NCI-H2029 treated with DMSO at 0.1 percent for 48 hours (cell line): ENCODE data around the gene CNKSR2.
"Not testable (repeated sequence)": the region's sequence is repeated elsewhere in the genome, so short reads cannot be mapped to it uniquely, and the experiment has no call there.

Experiments
- DNase-seq: peaks from one replicate; lab custom pipeline; 2025; lab: John Stamatoyannopoulos, UW

CNKSR2 gene

DNA sequence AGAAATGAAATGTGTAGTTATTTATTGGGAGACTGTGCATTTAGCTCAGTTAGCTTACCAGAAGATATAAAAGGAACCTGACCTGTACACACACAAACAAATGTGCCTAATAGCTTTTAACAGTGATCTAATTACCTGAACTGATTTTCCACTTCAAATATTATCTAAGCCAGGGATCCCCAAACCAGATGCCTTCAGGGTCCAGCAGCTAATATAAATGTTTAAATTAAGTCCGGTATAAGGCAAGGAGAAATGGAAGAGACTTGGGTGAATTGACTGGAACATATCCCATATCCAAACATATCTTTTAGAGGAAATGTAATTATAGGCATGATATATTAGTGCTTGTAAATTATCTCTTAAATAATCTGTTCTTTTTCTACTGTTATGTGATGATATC lies 66.7 kb downstream of the CNKSR2 start:
- DNase-seq = no peak

DNA sequence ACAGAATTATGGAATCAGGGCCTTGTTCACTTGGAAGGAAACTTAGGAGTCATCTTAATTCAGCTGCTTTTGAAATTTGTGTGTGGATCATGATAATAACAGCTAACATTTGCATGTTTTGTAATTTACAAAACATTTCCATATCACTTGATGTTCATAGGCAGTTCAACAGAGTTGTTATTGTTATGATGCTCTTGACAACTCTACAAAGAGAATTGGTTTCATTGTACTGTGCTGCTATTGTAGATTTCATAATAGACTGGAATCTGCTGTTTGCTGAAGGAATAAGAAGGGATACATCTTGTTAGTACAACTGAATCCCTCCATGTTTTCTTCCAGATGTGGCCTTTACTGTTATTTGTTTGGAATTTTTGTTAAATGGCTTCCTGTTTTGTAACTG lies 83.5 kb downstream of the CNKSR2 start:
- DNase-seq = no peak

DNA sequence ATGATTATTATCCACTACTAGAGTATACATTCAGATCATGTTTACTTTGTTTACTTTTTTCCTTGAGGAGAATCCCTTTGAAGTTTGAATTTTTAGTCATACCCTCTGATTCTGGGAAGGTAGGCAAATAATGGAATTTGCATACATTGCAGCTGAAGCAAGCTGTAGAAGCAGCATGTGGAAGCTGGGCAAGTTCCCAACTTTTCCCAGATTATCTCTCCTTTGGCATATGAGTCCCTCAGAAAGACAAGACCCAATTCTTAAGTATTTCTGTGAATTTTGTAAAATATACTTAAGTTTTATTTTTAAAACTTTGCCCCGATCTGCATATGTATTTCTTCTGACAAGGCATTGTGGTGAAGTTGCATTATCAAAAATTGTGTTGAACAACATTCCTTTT lies 94.9 kb downstream of the CNKSR2 start:
- no peak for DNase-seq

DNA sequence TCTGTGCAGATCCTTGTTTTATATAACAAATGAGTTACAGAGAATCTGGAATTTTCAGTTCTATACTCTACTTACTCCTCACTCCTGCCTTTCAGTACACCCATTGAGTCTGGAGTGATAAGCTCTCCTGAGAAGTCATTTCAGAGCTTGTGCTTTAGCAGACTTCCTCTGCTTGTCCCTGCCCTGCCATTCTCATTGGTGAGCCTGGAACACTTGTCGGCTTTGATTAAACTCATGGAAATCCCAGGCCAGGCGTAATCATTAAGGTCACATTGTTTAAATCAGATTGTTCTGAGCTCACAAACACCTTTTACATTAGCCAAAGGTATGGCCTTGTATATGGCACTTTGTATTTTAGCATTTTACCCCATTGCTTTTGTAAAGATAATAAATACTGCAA lies 102.7 kb downstream of the CNKSR2 start:
- DNase-seq = no peak

DNA sequence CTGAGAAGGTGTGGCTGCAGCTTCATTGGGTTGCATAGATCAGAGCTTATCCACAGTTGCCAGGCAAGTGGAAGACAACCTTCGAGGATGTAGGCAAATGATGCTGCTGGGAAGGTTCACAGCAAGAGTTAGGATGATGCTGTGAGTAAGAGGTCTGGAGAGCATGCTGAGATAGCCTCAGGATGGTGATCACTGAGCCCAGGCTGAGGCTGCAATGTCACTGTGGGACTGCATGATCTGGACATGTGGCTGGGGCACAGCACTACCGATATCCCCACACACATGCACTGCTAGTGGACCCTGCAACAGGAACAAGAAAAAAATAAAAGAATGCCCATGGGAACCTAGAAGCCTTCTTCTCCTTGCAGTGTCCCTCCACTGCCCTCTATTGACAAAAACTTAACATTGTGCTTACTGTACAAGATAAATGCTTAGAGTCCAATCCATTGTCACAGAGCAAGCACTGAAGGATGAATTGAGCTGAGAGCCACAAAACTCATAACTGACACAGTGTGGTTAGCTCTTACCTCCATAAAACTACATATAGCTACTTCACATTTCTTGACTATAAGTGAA lies 105.6 kb downstream of the CNKSR2 start:
- peak; percentile 4 for DNase-seq

DNA sequence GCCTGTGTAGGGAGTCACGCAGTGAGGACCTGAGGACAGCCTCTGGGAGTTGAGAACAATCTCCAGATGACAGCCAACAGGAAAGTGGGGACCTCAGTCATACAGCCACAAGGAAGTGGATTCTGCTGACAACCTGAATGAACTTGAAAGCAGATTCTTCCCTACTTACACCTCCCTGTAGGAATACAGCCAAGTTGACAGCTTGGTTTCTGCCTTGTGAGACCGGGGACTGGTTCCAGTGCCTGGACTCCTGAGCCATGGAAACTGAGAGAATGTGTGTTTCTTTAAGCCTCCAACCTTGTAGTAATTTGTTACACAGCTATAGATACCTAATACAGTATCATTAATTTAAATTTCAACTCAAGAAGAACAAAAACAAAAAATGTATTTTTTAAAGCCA lies 107.5 kb downstream of the CNKSR2 start:
- DNase-seq = no peak

DNA sequence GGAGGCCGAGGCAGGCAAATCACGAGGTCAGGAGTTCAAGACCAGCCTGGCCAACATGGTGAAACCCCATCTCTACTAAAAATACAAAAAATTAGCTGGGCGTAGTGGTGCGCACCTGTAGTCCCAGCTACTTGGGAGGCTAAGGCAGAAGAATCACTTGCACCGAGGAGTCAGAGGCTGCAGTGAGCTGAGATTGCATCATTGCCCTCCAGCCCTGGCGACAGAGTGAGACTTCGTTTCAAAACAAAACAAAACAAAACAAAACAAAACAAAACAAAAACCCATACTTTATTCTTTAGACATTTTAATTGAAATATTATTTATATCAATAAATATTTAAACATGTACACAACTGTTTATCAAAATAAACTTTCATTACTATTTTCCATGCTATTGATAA lies 109.8 kb downstream of the CNKSR2 start:
- DNase-seq = not testable (repeated sequence)

DNA sequence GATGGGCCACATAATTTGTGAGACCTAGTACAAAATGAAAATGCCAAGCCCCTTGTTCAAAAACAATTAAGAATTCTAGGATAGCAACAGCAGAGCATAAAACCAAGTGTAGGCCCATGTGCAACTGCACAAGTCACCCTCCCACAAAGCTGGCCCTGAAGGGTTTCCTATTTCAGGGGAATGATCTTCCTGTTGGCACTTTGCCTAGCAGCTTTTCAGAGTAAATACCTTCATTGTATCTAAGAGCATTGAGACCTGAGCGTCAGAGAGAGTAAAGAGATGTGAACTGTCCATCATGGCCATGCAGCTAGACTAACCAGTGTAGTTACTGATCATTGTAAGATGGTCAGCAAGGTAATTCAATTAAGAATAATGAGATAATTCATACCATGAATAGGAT lies 113.6 kb downstream of the CNKSR2 start:
- peak; percentile 79 for DNase-seq

DNA sequence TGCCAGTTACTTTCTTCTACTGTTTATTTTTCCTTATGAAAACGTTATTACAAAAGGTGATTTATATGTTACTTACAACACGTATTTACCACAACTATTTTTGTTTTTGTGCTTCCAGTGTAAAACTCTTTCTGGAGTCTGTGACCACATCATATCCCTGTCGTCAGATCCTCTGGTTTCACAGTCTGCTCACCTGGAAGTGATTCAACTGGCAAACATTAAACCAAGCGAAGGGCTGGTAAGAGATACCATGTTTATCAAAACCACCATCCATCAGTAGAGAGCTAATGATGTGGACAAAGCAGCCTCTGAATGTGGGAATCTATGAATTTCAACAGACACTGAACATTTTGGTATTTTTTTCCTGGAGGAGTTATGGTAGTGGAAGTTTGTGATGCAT lies 116.1 kb downstream of the CNKSR2 start:
- peak; percentile 9 for DNase-seq

DNA sequence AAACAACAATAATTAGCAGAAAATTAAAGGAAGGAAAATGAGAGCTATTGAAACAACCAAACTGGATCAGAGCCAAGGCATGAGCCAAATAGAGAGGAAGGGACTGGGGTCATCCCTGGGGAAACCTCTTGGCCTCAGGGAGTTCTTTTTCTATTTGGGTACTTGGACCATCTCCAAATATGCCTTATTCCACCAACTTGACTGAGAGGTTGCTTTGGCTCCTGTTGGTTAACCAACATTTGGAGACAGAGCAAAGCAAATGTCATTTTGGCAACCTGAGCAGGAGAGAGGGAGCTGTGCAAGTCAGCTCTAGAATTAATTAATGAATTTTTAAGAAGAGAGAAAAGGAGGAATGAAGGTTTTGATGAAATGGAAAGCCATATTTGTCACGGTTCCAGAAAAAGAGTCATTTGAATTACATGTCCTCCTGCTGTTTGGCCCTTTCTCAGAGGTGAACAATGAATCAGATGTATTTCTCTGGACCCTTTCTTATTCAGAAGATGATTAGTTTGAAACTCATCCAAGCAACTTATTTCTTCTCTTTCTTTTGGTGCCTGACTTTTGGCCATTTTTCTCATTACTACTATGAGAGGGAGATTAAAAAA lies 119.1 kb downstream of the CNKSR2 start:
- DNase-seq = peak; percentile 7

DNA sequence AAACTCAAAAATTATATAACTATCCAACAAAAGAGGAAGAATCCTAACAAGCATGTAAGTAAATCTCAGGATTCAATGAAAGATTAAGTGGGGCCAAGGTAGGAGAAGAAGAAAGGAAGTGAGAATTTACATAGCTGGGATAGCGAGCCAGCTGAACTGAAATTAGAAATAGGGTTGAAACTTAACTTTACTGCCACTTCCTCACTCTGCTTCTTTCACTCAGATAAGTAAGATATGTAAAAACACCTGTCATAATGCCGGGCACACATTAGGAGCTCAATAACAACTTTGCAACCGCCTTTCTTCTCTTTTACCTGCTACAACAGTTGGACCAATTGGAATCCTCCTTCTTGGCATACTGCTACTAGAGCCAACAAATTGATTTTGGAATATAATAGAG lies 129.4 kb downstream of the CNKSR2 start:
- DNase-seq = no peak

DNA sequence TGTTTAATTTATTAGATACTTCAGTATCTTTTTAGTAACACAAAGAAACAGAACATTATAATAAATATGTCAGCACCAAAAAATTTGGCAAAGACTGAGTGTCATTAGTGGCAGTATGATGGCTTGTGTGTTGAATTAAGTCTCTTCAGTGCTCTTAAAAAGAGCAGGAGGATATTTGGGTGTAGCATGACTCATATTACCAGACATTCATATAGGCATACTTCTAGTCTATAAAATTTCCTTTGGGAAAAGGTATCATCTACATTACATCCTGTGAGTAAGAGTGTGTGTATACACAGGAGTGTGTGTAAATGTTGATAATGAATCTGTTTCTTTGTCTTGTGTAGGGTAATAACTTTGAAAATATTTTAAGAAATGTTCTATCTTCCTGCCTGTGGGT lies 135.7 kb downstream of the CNKSR2 start:
- peak; percentile 55 for DNase-seq

DNA sequence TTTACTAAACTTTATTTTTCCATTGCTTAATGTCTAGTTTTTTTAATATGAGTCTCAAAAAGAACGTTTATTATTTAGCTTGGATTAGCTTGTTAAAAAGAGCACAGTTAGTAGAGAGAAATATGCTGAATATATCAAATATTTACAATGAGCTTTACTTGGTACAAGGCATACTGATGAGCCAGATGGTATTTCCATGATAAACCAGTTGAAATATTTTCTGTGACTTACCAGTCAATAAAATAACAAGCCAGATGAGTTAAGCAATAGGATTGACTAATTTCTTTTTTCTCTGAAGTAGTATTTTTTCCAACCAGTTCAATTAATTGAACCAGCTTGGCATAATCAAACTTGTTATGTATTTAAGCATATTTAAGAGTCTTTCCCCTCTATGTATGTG lies 149.8 kb downstream of the CNKSR2 start:
- DNase-seq = no peak

DNA sequence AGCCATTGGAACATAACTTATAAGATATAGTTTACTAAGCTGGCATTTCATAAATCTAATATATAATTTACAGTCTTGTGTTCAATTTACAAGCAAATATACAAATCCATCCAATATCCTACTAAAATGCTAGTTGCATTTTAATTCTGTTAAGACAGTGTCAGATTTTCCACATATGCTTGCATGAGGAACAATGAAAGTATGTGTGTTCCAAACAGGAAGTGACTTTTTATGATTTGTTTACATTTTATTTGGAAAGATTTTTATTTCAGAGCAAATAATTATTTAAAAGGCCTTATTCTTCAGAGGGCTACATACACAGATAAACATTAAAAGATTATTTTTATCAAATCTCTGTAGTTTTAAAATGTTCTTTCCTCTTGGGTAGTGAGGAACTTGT lies 153.9 kb downstream of the CNKSR2 start:
- DNase-seq = no peak

DNA sequence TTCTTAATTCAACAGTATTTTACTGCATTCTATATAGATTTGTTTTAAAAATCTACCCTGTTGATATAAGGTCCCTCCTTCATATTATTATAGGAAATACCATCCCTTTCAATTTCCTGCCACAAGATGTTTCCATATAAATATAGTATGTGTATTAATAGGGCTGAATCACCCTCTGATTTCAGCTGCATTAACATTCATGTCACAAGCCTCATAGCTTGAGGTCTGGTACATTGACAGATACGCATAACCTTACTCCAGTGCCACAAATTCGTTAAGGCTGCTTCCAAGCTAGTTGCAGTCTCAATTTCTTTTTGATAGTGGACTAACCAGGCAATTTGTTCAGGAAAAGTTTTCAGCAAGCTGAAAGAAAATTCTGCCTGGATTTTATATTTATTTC lies 155.6 kb downstream of the CNKSR2 start:
- DNase-seq = no peak

DNA sequence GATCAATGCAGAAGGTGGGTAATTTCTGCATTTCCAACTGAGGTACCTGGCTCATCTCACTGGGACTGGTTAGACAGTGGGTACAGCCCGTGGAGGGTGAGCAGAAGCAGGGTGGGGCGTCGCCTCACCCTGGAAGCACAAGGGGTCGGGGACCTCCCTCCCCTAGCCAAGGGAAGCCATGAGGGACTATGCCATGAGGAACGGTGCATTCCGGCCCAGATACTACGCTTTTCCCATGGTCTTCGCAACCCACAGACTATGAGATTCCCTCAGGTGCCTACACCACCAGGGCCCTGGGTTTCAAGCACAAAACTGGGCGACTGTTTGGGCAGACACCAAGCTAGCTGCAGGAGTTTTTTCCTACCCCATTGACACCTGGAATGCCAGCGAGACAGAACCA lies 170.4 kb downstream of the CNKSR2 start:
- not testable (repeated sequence) for DNase-seq

DNA sequence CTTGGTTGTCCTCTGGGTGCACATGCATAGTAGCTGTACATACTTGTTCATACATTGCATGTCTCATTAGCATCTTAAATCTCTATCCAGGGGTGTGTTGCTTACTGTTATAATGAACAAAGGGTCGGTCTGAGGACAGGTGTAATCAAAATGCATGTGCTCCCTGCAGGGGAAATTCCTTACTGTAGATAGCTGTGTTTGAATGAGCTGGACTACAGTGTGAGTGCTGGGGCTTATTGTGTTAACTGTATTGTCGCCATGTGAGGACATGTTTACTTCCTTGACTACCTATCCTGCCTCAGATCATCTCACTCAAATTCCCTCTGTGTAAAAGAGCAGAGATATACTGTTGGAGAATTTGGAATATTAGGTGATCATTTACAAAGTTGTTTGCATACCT lies 185.2 kb downstream of the CNKSR2 start:
- peak; percentile 0 for DNase-seq

DNA sequence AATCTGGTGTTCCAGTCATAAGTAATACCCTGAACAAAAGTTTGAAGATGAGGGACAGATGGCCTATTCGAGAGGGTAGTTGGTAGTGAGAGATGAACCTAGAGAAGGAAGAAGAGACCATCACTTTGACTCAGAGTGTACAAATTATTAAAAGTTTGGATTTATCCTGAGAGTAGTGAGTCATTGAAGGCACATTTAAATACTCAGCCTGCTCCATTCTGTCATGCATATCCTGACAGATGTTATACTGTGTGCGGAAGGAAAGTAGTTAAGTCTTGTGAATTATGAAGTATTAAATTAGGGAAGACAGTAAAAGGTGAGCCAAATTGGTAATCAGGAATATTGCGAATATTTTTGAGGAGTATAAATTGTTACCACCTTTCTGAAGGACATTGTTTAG lies 190.8 kb downstream of the CNKSR2 start:
- no peak for DNase-seq

DNA sequence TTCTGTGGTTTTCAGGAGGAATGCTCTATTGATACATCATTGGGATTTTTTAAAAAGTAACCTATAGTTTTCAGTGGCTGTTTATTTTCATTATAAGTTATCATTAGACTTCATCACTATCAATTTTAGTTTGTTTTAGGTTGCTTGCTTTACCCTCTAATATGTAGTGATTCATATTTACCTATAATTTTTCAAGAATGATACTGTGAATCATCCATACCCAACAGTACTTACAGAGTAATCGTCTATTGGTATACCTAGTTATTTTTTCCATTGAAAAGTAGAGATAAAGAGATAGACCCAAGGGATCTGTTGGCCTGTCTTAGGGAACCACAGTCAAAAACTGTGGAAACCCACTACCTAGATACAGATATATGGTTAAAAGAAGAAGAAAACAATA lies 200.6 kb downstream of the CNKSR2 start:
- DNase-seq = no peak

DNA sequence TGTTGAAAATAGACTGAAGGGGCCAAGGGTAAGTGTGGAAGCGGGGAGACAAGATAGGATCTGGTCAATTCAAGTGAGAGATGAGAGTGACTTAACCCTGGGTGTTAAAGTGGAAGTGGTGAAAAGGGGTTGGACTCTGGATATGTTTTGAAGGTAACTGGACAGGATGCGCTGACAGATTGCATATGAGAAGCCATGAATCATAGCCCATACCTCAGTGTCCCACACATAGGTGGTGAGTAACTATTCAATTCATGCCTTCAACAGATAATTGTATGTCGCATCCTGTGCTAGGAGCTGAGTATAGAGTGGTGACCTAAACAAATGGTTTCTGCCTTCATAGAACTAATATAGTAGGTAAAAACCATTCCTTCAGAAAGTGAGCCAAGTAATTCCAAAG lies 207.3 kb downstream of the CNKSR2 start:
- no peak for DNase-seq

DNA sequence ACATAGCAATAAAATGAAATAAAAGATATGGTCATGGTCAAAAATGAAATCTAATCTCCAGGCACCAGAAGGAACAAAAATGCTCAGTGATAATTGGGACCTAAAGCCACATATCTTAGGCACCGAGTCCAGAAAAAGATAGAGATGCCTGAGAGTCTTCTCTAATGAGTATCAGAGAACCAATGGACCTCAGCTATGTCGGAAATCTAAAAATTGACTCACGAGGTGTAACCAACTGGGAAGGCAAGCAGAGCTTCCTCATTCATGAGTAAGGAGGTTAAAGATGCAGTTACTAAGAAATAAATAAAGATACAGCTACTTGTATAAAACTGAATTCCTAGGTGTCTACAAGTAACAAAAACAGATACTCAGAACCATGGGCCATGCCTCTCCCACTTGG lies 211.8 kb downstream of the CNKSR2 start:
- DNase-seq = no peak

DNA sequence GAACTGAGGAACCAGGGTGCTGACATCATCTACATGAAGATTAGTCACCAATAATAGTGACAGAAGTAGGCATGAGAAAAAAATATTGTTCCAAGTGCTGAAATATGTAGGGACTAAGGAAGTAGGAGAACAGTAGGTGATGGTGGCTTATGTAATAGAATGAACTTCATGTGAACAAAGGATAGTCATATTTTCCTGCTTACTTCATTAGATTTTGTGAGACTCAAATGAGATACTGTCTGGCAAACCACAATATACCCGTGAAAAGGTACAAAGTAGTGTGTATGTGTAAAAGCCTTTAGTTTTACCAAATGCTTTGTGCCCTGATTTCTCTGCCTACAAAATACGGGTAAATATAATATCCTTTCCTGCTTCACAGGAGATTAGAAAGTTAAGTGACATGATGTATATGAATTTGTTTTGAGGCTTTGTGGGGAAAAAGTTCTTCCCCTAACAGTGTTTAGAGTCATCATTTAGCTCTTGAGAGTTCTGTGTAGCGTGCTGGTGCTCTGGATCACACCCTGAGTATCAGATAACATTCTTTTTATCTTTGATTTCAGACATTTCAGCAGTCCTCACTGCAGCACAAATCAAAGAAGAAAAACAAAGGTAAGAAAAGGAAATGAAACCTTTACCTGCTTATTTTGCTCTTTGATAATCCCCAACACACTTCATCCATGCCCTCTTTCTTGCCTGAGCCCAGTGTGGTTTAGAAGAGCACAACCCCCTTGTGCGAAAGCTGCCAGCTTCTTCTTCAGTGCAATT lies 216.0 kb downstream of the CNKSR2 start:
- DNase-seq = no peak

DNA sequence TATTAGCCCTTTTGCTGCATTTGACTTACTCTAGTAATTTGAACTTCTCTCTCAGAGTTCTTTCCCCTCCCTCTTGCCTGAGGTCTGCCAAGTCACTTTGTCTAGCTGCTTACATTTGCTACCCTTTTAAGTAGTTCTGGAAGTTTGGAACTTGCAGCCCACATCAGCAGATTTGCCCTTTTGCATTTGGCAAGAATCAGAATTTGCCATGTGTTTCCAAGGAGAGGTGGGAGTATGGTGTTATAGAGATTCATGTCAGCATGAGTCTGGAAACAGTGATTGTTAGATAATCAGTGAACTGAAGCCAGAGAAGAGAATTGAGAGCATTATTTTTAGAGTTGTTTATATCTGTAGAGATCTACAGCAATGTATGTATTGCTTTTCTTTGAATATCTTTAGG lies 231.8 kb downstream of the CNKSR2 start:
- DNase-seq = no peak

DNA sequence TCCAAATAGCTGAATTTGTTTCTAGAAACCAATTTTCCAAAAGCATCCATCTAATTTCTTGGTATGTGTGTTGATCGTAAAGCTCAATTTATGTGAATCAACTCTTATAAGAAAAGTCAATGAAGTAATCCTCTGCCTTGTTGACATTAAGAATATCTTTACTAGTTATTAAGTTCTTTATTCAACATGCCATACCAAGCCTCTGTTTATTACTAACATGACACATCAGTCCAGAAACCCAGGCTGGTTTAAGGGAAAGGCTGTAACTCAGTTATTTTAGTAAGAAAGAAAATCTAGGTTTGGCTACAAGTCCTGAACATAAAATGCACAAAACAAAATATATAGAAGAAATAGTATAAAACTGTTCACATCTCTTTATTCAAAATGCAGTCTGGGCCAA lies 235.9 kb downstream of the CNKSR2 start:
- DNase-seq = no peak
